Activated T-helper 2 cell treated with anti-CD3 and anti-CD28 coated beads, Interferon-gamma antibody, Interleukin-2, Interleukin-4, amounts not matched to agents 10 μg/mL and 5 μg/mL and 100 μg/mL, durations not matched to agents 14 hours and 24 hours and 36 hours (primary cell): Measurements from ENCODE around the gene RNFT2. TPM values are rescaled to one million over a fixed set of nuclear protein-coding genes. Genes with fewer than 3 reads are reported as not detected.

Experiments
- DNase-seq: peaks from one replicate; pipeline ENCODE4 v3.0.0; 2021; ENCODE audit warnings: low spot score
- H3K27ac Mint-ChIP-seq: one replicate; pipeline ENCODE4 v1.8.0; 2021; ENCODE audit warnings: mixed read lengths
- H3K27me3 Mint-ChIP-seq: one replicate; pipeline ENCODE4 v1.8.0; 2021; ENCODE audit warnings: low read depth, mixed read lengths
- H3K36me3 Mint-ChIP-seq: one replicate; pipeline ENCODE4 v1.8.0; 2021; ENCODE audit warnings: low read depth, mixed read lengths
- H3K4me1 Mint-ChIP-seq: one replicate; pipeline ENCODE4 v1.8.0; 2021; ENCODE audit warnings: low read depth, mixed read lengths
- H3K4me3 Mint-ChIP-seq: one replicate; pipeline ENCODE4 v1.8.0; 2021; ENCODE audit warnings: low read depth, mild to moderate bottlenecking, moderate library complexity, mixed read lengths
- H3K9me3 Mint-ChIP-seq: one replicate; pipeline ENCODE4 v1.8.0; 2021; ENCODE audit warnings: mixed read lengths
- intact Hi-C: fragments of 100-400 bp; cut with micrococcal nuclease; formaldehyde crosslinking; loops from one replicate; pipeline ENCODE4 v1.15.1; 2023
- total RNA-seq: library from RNA; stranded (reverse); gene quantifications from 2 replicates; pipeline ENCODE4 v1.2.3, GENCODE V29; 2022

Gene RNFT2
- total RNA-seq, 1 donor from 2014 or later, result 14.4 TPM

- H3K36me3 Mint-ChIP-seq, result no peaks in the 10 kb centered on the region
- H3K4me3 Mint-ChIP-seq, result no peak overlapping the region
- no peak for DNase-seq
- peaks cover 47% of the 10 kb centered on the region for H3K27me3 Mint-ChIP-seq
- H3K27ac Mint-ChIP-seq, result no peak overlapping the region
- intact Hi-C loops, result loop anchor here (10.0 kb wide), 1 partner anchor 180 kb away; no protein-coding TSS in a partner anchor
- peaks cover 8% of the 10 kb centered on the region for H3K4me1 Mint-ChIP-seq
- H3K9me3 Mint-ChIP-seq, result no peaks in the 10 kb centered on the region
These were observed 146.8 kb downstream of the RNFT2 start for GRCh38 chr12:116884871-116885270.

DNA sequence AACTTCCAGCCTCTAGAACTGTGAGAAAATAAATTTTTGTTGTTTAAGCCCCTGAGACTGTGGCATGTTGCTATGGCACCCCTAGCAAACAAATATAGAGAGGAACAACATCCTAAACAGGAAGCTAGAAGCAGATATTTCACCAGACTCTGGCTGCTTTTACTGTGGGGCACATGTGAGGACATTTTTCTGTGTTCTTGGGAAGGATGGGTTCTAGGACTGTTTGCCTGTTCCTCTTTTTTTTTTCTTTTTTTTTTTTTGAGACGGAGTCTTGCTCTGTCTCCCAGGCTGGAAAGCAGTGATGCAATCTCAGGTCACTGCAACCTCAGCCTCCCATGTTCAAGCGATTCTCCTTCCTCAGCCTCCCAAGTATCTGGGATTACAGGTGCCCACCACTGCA lies 147.4 kb downstream of the RNFT2 start:
- no peaks in the 10 kb centered on the region for H3K9me3 Mint-ChIP-seq
- H3K4me3 Mint-ChIP-seq, result no peak overlapping the region
- no peak for DNase-seq
- peaks cover 2% of the 10 kb centered on the region for H3K4me1 Mint-ChIP-seq
- H3K27ac Mint-ChIP-seq, result no peak overlapping the region
- peaks cover 42% of the 10 kb centered on the region for H3K27me3 Mint-ChIP-seq
- intact Hi-C loops, result loop anchor here (10.0 kb wide), 1 partner anchor 181 kb away; no protein-coding TSS in a partner anchor
- H3K36me3 Mint-ChIP-seq, result no peaks in the 10 kb centered on the region

DNA sequence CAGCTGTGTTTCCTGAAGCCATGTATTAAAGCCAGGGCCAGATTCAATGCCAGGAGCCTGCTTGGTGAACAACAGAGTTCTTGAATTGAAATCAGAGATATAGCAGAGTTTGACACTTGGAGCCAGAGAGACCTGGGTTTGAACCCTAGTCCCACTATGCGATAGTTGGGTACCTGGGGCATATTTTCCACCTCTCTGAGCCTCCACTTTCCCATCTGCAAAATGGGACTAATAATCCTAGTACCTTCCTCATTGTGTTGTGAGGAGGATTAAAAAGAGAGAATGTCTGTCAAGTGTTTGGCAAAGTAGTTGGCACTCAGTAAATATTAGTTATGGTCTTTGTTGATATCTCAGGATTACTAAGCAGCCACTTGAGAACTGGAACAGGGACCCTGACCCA lies 149.1 kb downstream of the RNFT2 start:
- H3K4me1 Mint-ChIP-seq, result no peaks in the 10 kb centered on the region
- intact Hi-C loops, result loop anchor here (10.0 kb wide), 1 partner anchor 182 kb away; no protein-coding TSS in a partner anchor
- H3K27me3 Mint-ChIP-seq, result peaks cover 33% of the 10 kb centered on the region
- DNase-seq, result no peak
- no peak overlapping the region for H3K4me3 Mint-ChIP-seq
- no peaks in the 10 kb centered on the region for H3K9me3 Mint-ChIP-seq
- no peak overlapping the region for H3K27ac Mint-ChIP-seq
- no peaks in the 10 kb centered on the region for H3K36me3 Mint-ChIP-seq

- Mint-ChIP-seq H3K4me1 (no peaks in the 10 kb centered on the region), H3K9me3 (no peaks in the 10 kb centered on the region), H3K36me3 (no peaks in the 10 kb centered on the region), H3K27ac (no peak overlapping the region), H3K27me3 (peaks cover 27% of the 10 kb centered on the region), H3K4me3 (no peak overlapping the region)
- intact Hi-C loops, result loop anchor here (10.0 kb wide), 1 partner anchor 183 kb away; no protein-coding TSS in a partner anchor
- no peak for DNase-seq
These were observed 149.8 kb downstream of the RNFT2 start for GRCh38 chr12:116887897-116888296.

GRCh38 chr12:116890330-116890729 lies 152.2 kb downstream of the RNFT2 start:
- Mint-ChIP-seq H3K27me3 (peaks cover 18% of the 10 kb centered on the region), H3K9me3 (no peaks in the 10 kb centered on the region), H3K36me3 (no peaks in the 10 kb centered on the region), H3K4me3 (no peak overlapping the region), H3K4me1 (no peaks in the 10 kb centered on the region), H3K27ac (no peak overlapping the region)
- no peak for DNase-seq
- intact Hi-C loops, result no loop called here

DNA sequence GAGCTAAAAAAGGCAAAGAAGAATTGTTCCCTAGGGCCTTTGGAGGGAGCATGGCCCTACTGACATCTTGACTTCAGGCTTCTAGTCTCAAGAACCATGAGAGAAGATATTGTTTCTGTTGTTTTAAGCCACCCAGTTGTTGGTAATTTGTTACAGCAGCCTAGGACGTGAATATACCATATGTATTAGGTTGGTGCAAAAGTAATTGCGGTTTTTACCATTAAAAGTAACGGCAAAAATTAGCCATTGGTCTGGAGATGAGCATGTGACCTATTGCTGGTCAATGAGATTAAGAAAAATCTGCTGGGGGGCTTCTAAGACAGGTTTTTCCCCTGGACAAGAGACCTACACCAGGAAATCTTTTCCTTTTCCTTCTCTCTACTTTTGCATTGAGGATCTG lies 152.9 kb downstream of the RNFT2 start:
- H3K36me3 Mint-ChIP-seq, result no peaks in the 10 kb centered on the region
- H3K4me3 Mint-ChIP-seq, result no peak overlapping the region
- intact Hi-C loops, result no loop called here
- H3K27ac Mint-ChIP-seq, result no peak overlapping the region
- H3K4me1 Mint-ChIP-seq, result no peaks in the 10 kb centered on the region
- DNase-seq, result no peak
- H3K9me3 Mint-ChIP-seq, result no peaks in the 10 kb centered on the region
- peaks cover 18% of the 10 kb centered on the region for H3K27me3 Mint-ChIP-seq

GRCh38 chr12:116892349-116893140 lies 154.4 kb downstream of the RNFT2 start:
- Mint-ChIP-seq H3K27me3 (peaks cover 15% of the 10 kb centered on the region), H3K27ac (no peak overlapping the region), H3K4me1 (no peaks in the 10 kb centered on the region), H3K9me3 (no peaks in the 10 kb centered on the region), H3K4me3 (no peak overlapping the region), H3K36me3 (no peaks in the 10 kb centered on the region)
- intact Hi-C loops, result no loop called here
- no peak for DNase-seq

DNA sequence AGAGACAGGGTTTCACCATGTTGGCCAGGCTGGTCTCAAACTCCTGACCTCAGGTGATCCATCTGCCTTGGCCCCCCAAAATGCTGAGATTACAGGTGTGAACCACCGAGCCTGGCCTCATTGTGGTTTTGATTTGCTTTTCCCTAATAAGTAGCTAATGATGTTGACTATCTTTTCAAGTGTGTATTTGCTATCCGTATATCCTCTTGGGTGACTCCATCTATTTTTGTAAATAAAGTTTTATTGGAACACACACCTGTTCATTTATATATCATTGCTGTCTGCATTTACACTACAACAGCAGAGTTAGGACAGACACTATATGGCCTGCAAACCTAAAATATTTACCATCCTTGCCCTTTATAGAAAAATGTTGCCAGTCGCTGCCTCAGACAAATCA lies 156.8 kb downstream of the RNFT2 start:
- no peak for DNase-seq
- H3K36me3 Mint-ChIP-seq, result no peaks in the 10 kb centered on the region
- no peaks in the 10 kb centered on the region for H3K4me1 Mint-ChIP-seq
- H3K27me3 Mint-ChIP-seq, result peaks cover 22% of the 10 kb centered on the region
- H3K27ac Mint-ChIP-seq, result no peak overlapping the region
- H3K4me3 Mint-ChIP-seq, result no peak overlapping the region
- intact Hi-C loops, result no loop called here
- H3K9me3 Mint-ChIP-seq, result no peaks in the 10 kb centered on the region

- no peaks in the 10 kb centered on the region for H3K9me3 Mint-ChIP-seq
These were observed 158.4 kb downstream of the RNFT2 start for GRCh38 chr12:116896411-116896924.

GRCh38 chr12:116897476-116897875 lies 159.4 kb downstream of the RNFT2 start:
- Mint-ChIP-seq H3K4me1 (no peaks in the 10 kb centered on the region), H3K9me3 (no peaks in the 10 kb centered on the region), H3K36me3 (no peaks in the 10 kb centered on the region), H3K27ac (no peak overlapping the region), H3K4me3 (no peak overlapping the region), H3K27me3 (peaks cover 34% of the 10 kb centered on the region)
- intact Hi-C loops, result no loop called here
- DNase-seq, result no peak

More at GRCh38 chr12:116896411-116896924, 158.4 kb downstream of the RNFT2 start:
- H3K36me3 Mint-ChIP-seq, result no peaks in the 10 kb centered on the region
- intact Hi-C loops, result no loop called here
- no peaks in the 10 kb centered on the region for H3K4me1 Mint-ChIP-seq
- no peak overlapping the region for H3K4me3 Mint-ChIP-seq
- H3K27ac Mint-ChIP-seq, result no peak overlapping the region
- H3K27me3 Mint-ChIP-seq, result peaks cover 27% of the 10 kb centered on the region
- DNase-seq, result no peak

- H3K4me1 Mint-ChIP-seq, result no peaks in the 10 kb centered on the region
- intact Hi-C loops, result no loop called here
These were observed 160.6 kb downstream of the RNFT2 start for GRCh38 chr12:116898669-116899068.

GRCh38 chr12:116901612-116902011 lies 163.5 kb downstream of the RNFT2 start:
- H3K4me1 Mint-ChIP-seq, result no peaks in the 10 kb centered on the region
- H3K27me3 Mint-ChIP-seq, result peaks cover 35% of the 10 kb centered on the region
- no peak overlapping the region for H3K27ac Mint-ChIP-seq
- no peaks in the 10 kb centered on the region for H3K36me3 Mint-ChIP-seq
- H3K9me3 Mint-ChIP-seq, result no peaks in the 10 kb centered on the region
- H3K4me3 Mint-ChIP-seq, result no peak overlapping the region
- intact Hi-C loops, result no loop called here
- DNase-seq, result no peak

More at GRCh38 chr12:116898669-116899068, 160.6 kb downstream of the RNFT2 start:
- H3K27me3 Mint-ChIP-seq, result peaks cover 34% of the 10 kb centered on the region
- no peaks in the 10 kb centered on the region for H3K36me3 Mint-ChIP-seq
- H3K9me3 Mint-ChIP-seq, result no peaks in the 10 kb centered on the region
- no peak overlapping the region for H3K4me3 Mint-ChIP-seq
- DNase-seq, result no peak
- no peak overlapping the region for H3K27ac Mint-ChIP-seq
